HepG2 (cell line): Measurements from ENCODE around the gene ADAMTSL4. TPM values are rescaled to one million over a fixed set of nuclear protein-coding genes. Genes with fewer than 3 reads are reported as not detected.

ENCODE experiments used
- ATAC-seq: fragments of 200-7000 bp; cut with Tn5 transposase; 3 replicates; pipeline ENCODE4 v1.9.1; 2020; ENCODE audit warnings: mild to moderate bottlenecking, moderate library complexity
- BruUV-seq: library from RNA; stranded (reverse); fragments of 400-500 nt; replicated peaks from 2 replicates; lab custom pipeline; 2021; lab: Mats Ljungman, UMichigan
- CTCF ChIA-PET: fragments of 300-600 bp; formaldehyde crosslinking; extraction: SDS; loops from one replicate; lab custom pipeline; 2021; ENCODE audit warnings: low total read pairs, inconsistent platforms, low intra/inter-chr PET ratio; lab: Yijun Ruan, JAX
- POLR2A ChIA-PET: fragments of 350-600 bp; sonication (Branson Sonifier 250); formaldehyde crosslinking; loops from one replicate; lab custom pipeline; 2020; ENCODE audit warnings: antibody characterized with exemption, inconsistent platforms; lab: Yijun Ruan, JAX
- DNase-seq: peaks from one replicate; pipeline ENCODE4 v3.0.0-alpha.2; 2015; ENCODE audit warnings: low spot score
- FAIRE-seq: peaks from 3 replicates; lab custom pipeline; 2011; peaks lifted over from hg19 to GRCh38; lab: Jason Lieb, UNC
- H2AFZ ChIP-seq: one replicate; pipeline ENCODE4 v1.6.1; 2011; ENCODE audit warnings: low read length, inconsistent platforms
- H3K27ac ChIP-seq: fragments of 300-600 bp; 3 replicates; pipeline ENCODE4 v1.8.0; 2011; ENCODE audit warnings: mixed run types, mild to moderate bottlenecking, mixed read lengths, low read length, inconsistent platforms; ENCODE audit not compliant: insufficient read depth; ENCODE audit errors: extremely low read length
- H3K27me3 ChIP-seq, 2 experiments: fragments of 200-600 bp in 1 of 2; 2 replicates in 1 of 2; 3 replicates in 1 of 2; pipeline versions ENCODE4 v1.6.0 to v1.8.0; 2011; ENCODE audit warnings: low read length in 2 of 2, mild to moderate bottlenecking in 2 of 2, moderate library complexity in 2 of 2, inconsistent platforms in 1 of 2; ENCODE audit not compliant: insufficient read depth in 2 of 2, control insufficient read depth in 1 of 2
- H3K36me3 ChIP-seq, 2 experiments: fragments of 200-600 bp in 1 of 2; replicated peaks in 1 of 2; 2 replicates in 1 of 2; 3 replicates in 1 of 2; pipeline versions ENCODE4 v1.5.1 to v1.8.0; 2011; ENCODE audit warnings: low read length in 2 of 2, inconsistent platforms in 1 of 2; ENCODE audit not compliant: insufficient read depth in 2 of 2, control insufficient read depth in 1 of 2
- H3K4me1 ChIP-seq: 2 replicates; pipeline ENCODE4 v1.5.1; 2012; ENCODE audit warnings: low read length, inconsistent platforms; ENCODE audit not compliant: insufficient read depth
- H3K4me2 ChIP-seq: 2 replicates; pipeline ENCODE4 v1.6.0; 2011; ENCODE audit warnings: low read depth, low read length, inconsistent platforms
- H3K4me3 ChIP-seq, 3 experiments: fragments of 200-600 bp in 1 of 3; sonication (generic), shearing (Covaris generic) in 1 of 3; replicated peaks in 1 of 3; 2 replicates each; pipeline ENCODE4 v1.5.1; 2011 to 2016; ENCODE audit warnings: low read length in 3 of 3, inconsistent platforms in 2 of 3, low read depth in 2 of 3, mild to moderate bottlenecking in 2 of 3, control low read depth in 1 of 3, mixed read lengths in 1 of 3; ENCODE audit not compliant: insufficient read depth in 1 of 3
- H3K79me2 ChIP-seq: one replicate; pipeline ENCODE4 v1.6.1; 2011; ENCODE audit warnings: low read length, inconsistent platforms; ENCODE audit not compliant: insufficient read depth
- H3K9ac ChIP-seq: 2 replicates; pipeline ENCODE4 v1.6.0; 2011; ENCODE audit warnings: mild to moderate bottlenecking, low read depth, low read length, inconsistent platforms; ENCODE audit not compliant: insufficient read depth
- H3K9me3 ChIP-seq: 2 replicates; pipeline ENCODE4 v1.5.1; 2012; ENCODE audit warnings: mild to moderate bottlenecking, low read length
- H4K20me1 ChIP-seq: 2 replicates; pipeline ENCODE4 v1.6.0; 2011; ENCODE audit warnings: inconsistent platforms, mild to moderate bottlenecking, low read length, moderate library complexity; ENCODE audit not compliant: insufficient read depth
- CERS6 ChIP-seq: sonication (generic); formaldehyde crosslinking; IDR thresholded peaks from 2 replicates; pipeline ENCODE4 v1.5.0; 2020; ENCODE audit warnings: missing genetic modification reagents
- GABPB1 ChIP-seq: IDR thresholded peaks from 2 replicates; pipeline ENCODE4 v1.6.1; 2016; ENCODE audit warnings: mild to moderate bottlenecking, missing genetic modification reagents, moderate library complexity, missing compliant biosample characterization
- HDAC6 ChIP-seq: fragments of 200-600 bp; sonication (generic); IDR thresholded peaks from 2 replicates; pipeline ENCODE4 v1.7.0; 2017; ENCODE audit warnings: mild to moderate bottlenecking, antibody characterized with exemption, low read length, low read depth
- NR0B2 ChIP-seq: sonication (generic); formaldehyde crosslinking; IDR thresholded peaks from 2 replicates; pipeline ENCODE4 v1.4.0; 2020; ENCODE audit warnings: mild to moderate bottlenecking, missing genetic modification reagents
- SALL1 ChIP-seq: sonication (generic); formaldehyde crosslinking; IDR thresholded peaks from 2 replicates; pipeline ENCODE4 v1.8.0; 2022; ENCODE audit warnings: mild to moderate bottlenecking, missing genetic modification reagents
- ZFYVE20 ChIP-seq: sonication (generic); formaldehyde crosslinking; IDR thresholded peaks from 2 replicates; pipeline ENCODE4 v1.8.0; 2023; ENCODE audit warnings: low read depth, mild to moderate bottlenecking, moderate library complexity, missing genetic modification reagents, borderline replicate concordance
- ZNF513 ChIP-seq: sonication (generic); formaldehyde crosslinking; conservative IDR thresholded peaks from 2 replicates; pipeline ENCODE4 v1.5.0; 2020; ENCODE audit warnings: missing genetic modification reagents
- ZNF770 ChIP-seq: sonication (generic); formaldehyde crosslinking; IDR thresholded peaks from 2 replicates; pipeline ENCODE4 v1.5.0; 2020; ENCODE audit warnings: mild to moderate bottlenecking, missing genetic modification reagents
- WGBS: methylation state at CpG from one replicate; pipeline ENCODE4 v1.1.6; 2017; ENCODE audit warnings: low lambda C conversion rate; 5-methylcytosine and 5-hydroxymethylcytosine counted together
- in situ Hi-C: cut with HindIII; loops from 2 replicates; pipeline ENCODE4 v1.10.0; 2017; ENCODE audit warnings: low pct_unique_long_range_greater_than_20kb; ENCODE audit not compliant: extremely low pct_ligation_motif_present
- intact Hi-C: fragments of 100-400 bp; cut with micrococcal nuclease; formaldehyde crosslinking; loops from one replicate; pipeline ENCODE4 v1.10.0; 2022; ENCODE audit not compliant: unreplicated experiment
- polyA plus RNA-seq, 8 experiments: library from polyadenylated mRNA; depleted of rRNA in 3 of 8; stranded (reverse) in 7 of 8; unstranded in 1 of 8; fragments of >200 nt; fragmentation: Illumina TruSeq in 4 of 8; extraction: Trizol in 4 of 8; gene quantifications; 2 replicates each; pipeline versions ENCODE4 v1.2.1 to v1.2.3, GENCODE V29; 2011 to 2016; ENCODE audit warnings: low read depth in 4 of 8, missing spikeins in 1 of 8, mixed read lengths in 1 of 8; ENCODE audit not compliant: insufficient read depth in 1 of 8
- total RNA-seq, 5 experiments: library from RNA; depleted of rRNA; stranded (reverse); fragments of >200 nt; fragmentation: Illumina TruSeq; extraction: Trizol; gene quantifications; 2 replicates each; pipeline ENCODE4 v1.2.3, GENCODE V29; 2016; ENCODE audit warnings: low read depth in 1 of 5

ADAMTSL4 gene
- total and polyA plus RNA-seq, 2 of the 13 experiments (the other 11 are each of a cell fraction or from before 2014, with no cell fraction given), result 3.9 to 16.4 TPM

- ChIA-PET POLR2A (interaction anchor here (1.0 kb wide), 1 partner anchor 25 kb away, joined by 3 read pairs; the partner anchor contains the start of gene TARS2), CTCF (no interaction called here)
- Histone ChIP-seq H3K9ac (no peak overlapping the region), H3K27me3 (no peaks in the 10 kb centered on the region; a peak in 1 of 5 replicates), H4K20me1 (no peaks in the 10 kb centered on the region), H2AFZ (no peak overlapping the region), H3K4me3 (no peak overlapping the region), H3K4me1 (peaks cover 32% of the 10 kb centered on the region), H3K4me2 (no peak overlapping the region), H3K36me3 (peaks cover 0 to 2% of the 10 kb centered on the region in 2 experiments; a peak in 1 of 5 replicates), H3K9me3 (no peaks in the 10 kb centered on the region), H3K27ac (no peak overlapping the region), H3K79me2 (no peaks in the 10 kb centered on the region)
- FAIRE-seq, result no peak
- no peak for ATAC-seq
- WGBS, result 68% methylated on average over 2 of the region's 2 CpGs
- intact Hi-C loops (no loop called here), in situ Hi-C loops (no loop called here)
- DNase-seq, result no peak
- TF ChIP-seq ZNF513 (CRISPR knock-in tag) (no peak), CERS6 (no peak), SALL1 (CRISPR knock-in tag) (no peak), ZFYVE20 (no peak), NR0B2 (no peak), GABPB1 (CRISPR knock-in tag) (no peak), ZNF770 (CRISPR knock-in tag) (no peak), HDAC6 (no peak)
- BruUV-seq, result no TSS peak
These were observed 36.4 kb upstream of the ADAMTSL4 start for GRCh38 chr1:150512846-150513245.
